Loucy (cell line): ENCODE measurements around the gene MED20.

Experiments
- H2AFZ ChIP-seq: fragments of 200-600 bp; sonication (generic); 2 replicates; pipeline ENCODE4 v1.6.0; 2016; ENCODE audit warnings: antibody characterized with exemption, mild to moderate bottlenecking, low read length, moderate library complexity
- H3F3A ChIP-seq: fragments of 200-600 bp; 2 replicates; pipeline ENCODE4 v1.6.0; 2016; ENCODE audit warnings: antibody characterized with exemption, low read depth, mild to moderate bottlenecking
- H3K27me3 ChIP-seq: fragments of 200-600 bp; sonication (generic); 2 replicates; pipeline ENCODE4 v1.6.1; 2014; ENCODE audit warnings: low read length, mild to moderate bottlenecking; ENCODE audit not compliant: insufficient read depth, poor library complexity, severe bottlenecking
- H3K36me3 ChIP-seq: fragments of 200-600 bp; sonication (generic); 2 replicates; pipeline ENCODE4 v1.6.1; 2016; ENCODE audit warnings: low read length; ENCODE audit not compliant: insufficient read depth
- H3K4me1 ChIP-seq: fragments of 200-600 bp; sonication (generic); 2 replicates; pipeline ENCODE4 v1.5.1; 2014; ENCODE audit warnings: low read length, mild to moderate bottlenecking; ENCODE audit not compliant: insufficient read depth, poor library complexity, severe bottlenecking
- H3K4me2 ChIP-seq: fragments of 200-600 bp; sonication (generic); 2 replicates; pipeline ENCODE4 v1.6.0; 2014; ENCODE audit warnings: antibody characterized with exemption, low read length, low read depth, mild to moderate bottlenecking; ENCODE audit not compliant: poor library complexity, severe bottlenecking
- H3K4me3 ChIP-seq: fragments of 200-600 bp; sonication (generic); 2 replicates; pipeline ENCODE4 v1.5.1; 2014; ENCODE audit warnings: low read length, mild to moderate bottlenecking, mixed read lengths; ENCODE audit not compliant: poor library complexity, severe bottlenecking
- H3K79me2 ChIP-seq: fragments of 200-600 bp; sonication (generic); 2 replicates; pipeline ENCODE4 v1.6.1; 2014; ENCODE audit warnings: low read length; ENCODE audit not compliant: insufficient read depth
- H3K9ac ChIP-seq: fragments of 200-600 bp; sonication (generic); 2 replicates; pipeline ENCODE4 v1.6.0; 2014; ENCODE audit warnings: mild to moderate bottlenecking, low read depth, low read length, moderate library complexity; ENCODE audit not compliant: poor library complexity, severe bottlenecking
- H3K9me2 ChIP-seq: fragments of 200-600 bp; sonication (generic); replicated peaks from 2 replicates; pipeline ENCODE4 v1.6.1; 2016; ENCODE audit warnings: low read depth, low read length, mixed read lengths
- H3K9me3 ChIP-seq: fragments of 200-600 bp; sonication (generic); 2 replicates; pipeline ENCODE4 v1.6.1; 2014; ENCODE audit warnings: mild to moderate bottlenecking, antibody characterized with exemption, low read length, low read depth; ENCODE audit not compliant: insufficient read depth
- H4K20me1 ChIP-seq: fragments of 200-600 bp; sonication (generic); 2 replicates; pipeline ENCODE4 v1.6.0; 2014; ENCODE audit warnings: antibody characterized with exemption, low read length, mild to moderate bottlenecking; ENCODE audit not compliant: insufficient read depth, poor library complexity, severe bottlenecking
- EZH2phosphoT487 ChIP-seq: fragments of 200-600 bp; IDR thresholded peaks from 2 replicates; pipeline ENCODE4 v1.6.1; 2018; ENCODE audit warnings: antibody characterized with exemption, mild to moderate bottlenecking, moderate library complexity, borderline replicate concordance
- TF ChIP-seq, protein P1 (sequence below): fragments of 200-600 bp; sonication (generic); conservative IDR thresholded peaks from 2 replicates; pipeline ENCODE4 v1.5.1; 2014; ENCODE audit warnings: mild to moderate bottlenecking, antibody characterized with exemption, low read length

The MED20 gene

DNA sequence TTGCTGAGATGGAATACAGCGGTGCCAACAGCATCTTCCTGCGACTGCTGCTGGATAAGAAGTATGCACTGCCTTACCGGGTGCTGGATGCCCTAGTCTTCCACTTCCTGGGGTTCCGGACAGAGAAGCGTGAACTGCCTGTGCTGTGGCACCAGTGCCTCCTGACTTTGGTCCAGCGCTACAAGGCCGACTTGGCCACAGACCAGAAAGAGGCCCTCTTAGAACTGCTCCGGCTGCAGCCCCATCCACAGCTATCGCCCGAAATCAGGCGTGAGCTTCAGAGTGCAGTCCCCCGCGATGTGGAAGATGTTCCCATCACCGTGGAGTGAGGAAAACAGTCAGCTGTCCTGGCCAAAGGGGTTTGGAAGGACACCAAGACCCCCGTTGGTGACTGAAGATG is 11.4 kb upstream of the MED20 start:
- no peak overlapping the region for H3K9ac ChIP-seq
- peaks cover 58% of the 10 kb centered on the region for H3K79me2 ChIP-seq
- no peaks in the 10 kb centered on the region for H3K27me3 ChIP-seq
- peaks cover 29% of the 10 kb centered on the region for H3K4me1 ChIP-seq
- no peaks in the 10 kb centered on the region for H3K9me2 ChIP-seq
- H3K9me3 ChIP-seq = no peaks in the 10 kb centered on the region
- peaks cover 96% of the 10 kb centered on the region for H3K36me3 ChIP-seq
- H2AFZ ChIP-seq = no peak overlapping the region
- no peak overlapping the region for H3K4me3 ChIP-seq
- H3K4me2 ChIP-seq = no peak overlapping the region
- H3F3A ChIP-seq = peaks cover 16% of the 10 kb centered on the region; the same call in 1 of the 2 replicates
- H4K20me1 ChIP-seq = peaks cover 35% of the 10 kb centered on the region
- no peak for TF ChIP-seq EZH2phosphoT487
- TF ChIP-seq, protein P1, sequence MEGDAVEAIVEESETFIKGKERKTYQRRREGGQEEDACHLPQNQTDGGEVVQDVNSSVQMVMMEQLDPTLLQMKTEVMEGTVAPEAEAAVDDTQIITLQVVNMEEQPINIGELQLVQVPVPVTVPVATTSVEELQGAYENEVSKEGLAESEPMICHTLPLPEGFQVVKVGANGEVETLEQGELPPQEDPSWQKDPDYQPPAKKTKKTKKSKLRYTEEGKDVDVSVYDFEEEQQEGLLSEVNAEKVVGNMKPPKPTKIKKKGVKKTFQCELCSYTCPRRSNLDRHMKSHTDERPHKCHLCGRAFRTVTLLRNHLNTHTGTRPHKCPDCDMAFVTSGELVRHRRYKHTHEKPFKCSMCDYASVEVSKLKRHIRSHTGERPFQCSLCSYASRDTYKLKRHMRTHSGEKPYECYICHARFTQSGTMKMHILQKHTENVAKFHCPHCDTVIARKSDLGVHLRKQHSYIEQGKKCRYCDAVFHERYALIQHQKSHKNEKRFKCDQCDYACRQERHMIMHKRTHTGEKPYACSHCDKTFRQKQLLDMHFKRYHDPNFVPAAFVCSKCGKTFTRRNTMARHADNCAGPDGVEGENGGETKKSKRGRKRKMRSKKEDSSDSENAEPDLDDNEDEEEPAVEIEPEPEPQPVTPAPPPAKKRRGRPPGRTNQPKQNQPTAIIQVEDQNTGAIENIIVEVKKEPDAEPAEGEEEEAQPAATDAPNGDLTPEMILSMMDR = no peak

DNA sequence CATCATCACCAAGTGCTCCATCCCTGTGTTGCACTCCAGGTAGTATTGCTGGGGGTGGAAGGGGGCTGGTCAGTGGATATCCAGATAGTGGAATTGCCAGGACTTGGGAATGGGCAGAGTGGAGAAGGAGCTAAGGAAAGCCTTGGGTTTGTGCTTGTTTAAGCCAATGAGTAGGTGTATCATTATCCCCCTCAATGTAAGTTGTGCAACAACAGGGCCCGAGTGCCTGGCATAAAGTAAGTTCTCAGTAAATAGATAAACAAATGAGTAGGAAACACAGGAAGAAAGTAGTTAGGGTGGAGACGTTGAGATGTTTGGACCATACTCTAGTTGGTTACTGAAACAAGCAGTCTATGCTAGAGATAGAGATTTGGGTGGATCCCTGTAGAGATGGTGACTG is 10.9 kb upstream of the MED20 start:
- Histone ChIP-seq H3K4me3 (no peak overlapping the region), H3K9me2 (no peaks in the 10 kb centered on the region), H3K4me2 (no peak overlapping the region), H4K20me1 (peaks cover 29% of the 10 kb centered on the region), H3K4me1 (peaks cover 23% of the 10 kb centered on the region), H3K27me3 (no peaks in the 10 kb centered on the region), H3K79me2 (peaks cover 58% of the 10 kb centered on the region), H3K36me3 (peaks cover 95% of the 10 kb centered on the region), H2AFZ (no peak overlapping the region), H3K9ac (no peak overlapping the region), H3F3A (peaks cover 16% of the 10 kb centered on the region; the same call in 1 of the 2 replicates), H3K9me3 (no peaks in the 10 kb centered on the region)
- no peak for TF ChIP-seq EZH2phosphoT487
- TF ChIP-seq, protein P1 = no peak

DNA sequence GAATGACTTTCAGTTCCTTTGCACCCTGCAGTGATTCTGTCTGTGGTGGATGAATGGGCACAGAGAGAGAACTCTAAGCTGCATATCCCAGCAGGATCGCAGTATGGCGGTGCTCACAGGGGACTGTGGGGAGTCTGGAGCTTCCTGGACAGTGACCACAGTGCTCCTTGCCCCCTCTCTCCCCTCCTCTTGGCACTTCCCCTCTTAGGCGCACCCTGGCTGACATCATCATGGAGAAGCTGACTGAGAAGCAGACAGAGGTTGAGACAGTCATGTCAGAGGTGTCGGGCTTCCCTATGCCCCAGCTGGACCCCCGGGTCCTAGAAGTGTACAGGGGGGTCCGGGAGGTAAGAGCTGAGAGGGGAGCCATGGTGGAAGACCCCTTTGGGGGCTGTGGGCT is 9.0 kb upstream of the MED20 start:
- H2AFZ ChIP-seq = no peak overlapping the region
- H3K9me3 ChIP-seq = no peaks in the 10 kb centered on the region
- H3K9ac ChIP-seq = no peak overlapping the region
- H3K36me3 ChIP-seq = peaks cover 80% of the 10 kb centered on the region
- TF ChIP-seq, protein P1 = no peak
- no peak for TF ChIP-seq EZH2phosphoT487
- H3K27me3 ChIP-seq = no peaks in the 10 kb centered on the region
- H3K79me2 ChIP-seq = peaks cover 53% of the 10 kb centered on the region
- H3K4me3 ChIP-seq = no peak overlapping the region
- peaks cover 9% of the 10 kb centered on the region for H3K4me1 ChIP-seq
- peaks cover 13% of the 10 kb centered on the region for H4K20me1 ChIP-seq
- H3F3A ChIP-seq = peaks cover 5% of the 10 kb centered on the region; the same call in 1 of the 2 replicates
- H3K9me2 ChIP-seq = no peaks in the 10 kb centered on the region
- H3K4me2 ChIP-seq = no peak overlapping the region
